ENCODE measurements around the gene XYLT1. TPM values are rescaled to one million over a fixed set of nuclear protein-coding genes. Genes with fewer than 3 reads are reported as not detected.

The XYLT1 gene
- polyA plus RNA-seq, 1 donor (not counting 4 experiments of a cell fraction or from before 2014, with no cell fraction given), result 4.4 TPM

DNA sequence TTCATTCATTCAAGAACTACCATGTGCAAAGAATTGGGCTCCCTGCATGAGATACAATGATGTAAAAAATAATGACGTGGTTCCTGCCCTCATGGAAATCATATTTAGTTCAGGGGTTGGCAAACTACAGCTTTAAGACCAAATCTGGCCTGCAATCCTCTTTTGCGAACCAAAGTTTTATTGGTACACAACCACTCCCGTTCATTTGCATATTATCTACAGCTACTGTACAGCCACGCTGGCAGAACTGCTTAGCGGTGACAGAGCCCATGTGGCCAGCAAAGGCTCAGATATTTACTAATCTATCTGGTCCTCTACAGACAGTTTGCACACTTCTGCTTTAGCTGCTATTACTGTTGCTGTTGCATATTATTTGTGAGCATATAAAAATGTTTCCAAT lies 167.7 kb downstream of the XYLT1 start:
- no peak for FAIRE-seq
- dilution Hi-C loops (cut with MboI; ENCODE audit: extremely low pct_ligation_motif_present, low sequenced_read_pairs), result no loop called here

DNA sequence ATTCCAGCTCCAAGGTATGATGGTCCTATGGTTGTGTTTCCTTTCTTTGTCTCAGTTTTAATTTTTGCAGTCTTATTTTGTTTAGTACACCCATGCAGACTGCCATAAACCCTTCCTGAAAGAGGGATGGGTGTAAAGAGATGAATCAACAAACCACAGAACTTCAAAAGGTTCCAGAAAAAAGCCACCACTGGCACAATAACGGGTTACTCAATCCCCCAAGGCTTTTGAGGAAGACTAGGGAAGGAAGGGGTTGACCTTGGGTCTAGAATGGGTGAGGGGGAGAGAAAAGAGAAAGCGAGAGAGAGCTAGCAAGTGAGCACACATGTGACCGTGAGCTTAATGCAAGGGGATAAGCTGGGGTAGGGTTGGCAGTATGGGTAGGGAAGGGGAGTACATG lies 168.1 kb downstream of the XYLT1 start:
- DNase-seq (ENCODE audit: low read depth, low spot score) (no peak), FAIRE-seq (no peak)
- Histone ChIP-seq H3K36me3 (ENCODE audit: control insufficient read depth in 2 of 2, extremely low read depth in 1 of 2, insufficient read depth in 2 of 2, low read length in 2 of 2) (peaks cover 0 to 4% of the 10 kb centered on the region in 2 experiments), H3K79me2 (ENCODE audit: control insufficient read depth, insufficient read depth, low read length) (no peaks in the 10 kb centered on the region), H3K27me3 (ENCODE audit: control insufficient read depth, extremely low read depth, insufficient read depth, low read length) (no peaks in the 10 kb centered on the region), H3K27ac (ENCODE audit: control insufficient read depth, insufficient read depth, low read length) (no peak overlapping the region), H3K9me1 (ENCODE audit: control insufficient read depth, extremely low read depth, insufficient read depth, low read length) (peaks cover 7% of the 10 kb centered on the region), H3K4me1 (ENCODE audit: control insufficient read depth, extremely low read depth, insufficient read depth, low read length) (peaks cover 22% of the 10 kb centered on the region), H4K20me1 (ENCODE audit: control insufficient read depth, extremely low read depth, insufficient read depth, low read length) (peaks cover 6% of the 10 kb centered on the region), H3K4me3 (ENCODE audit: control insufficient read depth in 2 of 3, extremely low read depth in 1 of 3, insufficient read depth in 2 of 3, low read depth in 1 of 3, low read length in 3 of 3) (no peak overlapping the region), H3K9me3 (ENCODE audit: control insufficient read depth, low read depth, low read length) (no peaks in the 10 kb centered on the region), H2AFZ (ENCODE audit: control insufficient read depth, low read length) (no peak overlapping the region), H3K4me2 (ENCODE audit: control insufficient read depth, extremely low read depth, insufficient read depth, low read depth, low read length) (no peak overlapping the region), H3K9ac (ENCODE audit: control insufficient read depth, extremely low read depth, insufficient read depth, low read length) (no peak overlapping the region)
- dilution Hi-C loops (cut with MboI; ENCODE audit: extremely low pct_ligation_motif_present, low sequenced_read_pairs), result no loop called here
- TF ChIP-seq, protein P1, sequence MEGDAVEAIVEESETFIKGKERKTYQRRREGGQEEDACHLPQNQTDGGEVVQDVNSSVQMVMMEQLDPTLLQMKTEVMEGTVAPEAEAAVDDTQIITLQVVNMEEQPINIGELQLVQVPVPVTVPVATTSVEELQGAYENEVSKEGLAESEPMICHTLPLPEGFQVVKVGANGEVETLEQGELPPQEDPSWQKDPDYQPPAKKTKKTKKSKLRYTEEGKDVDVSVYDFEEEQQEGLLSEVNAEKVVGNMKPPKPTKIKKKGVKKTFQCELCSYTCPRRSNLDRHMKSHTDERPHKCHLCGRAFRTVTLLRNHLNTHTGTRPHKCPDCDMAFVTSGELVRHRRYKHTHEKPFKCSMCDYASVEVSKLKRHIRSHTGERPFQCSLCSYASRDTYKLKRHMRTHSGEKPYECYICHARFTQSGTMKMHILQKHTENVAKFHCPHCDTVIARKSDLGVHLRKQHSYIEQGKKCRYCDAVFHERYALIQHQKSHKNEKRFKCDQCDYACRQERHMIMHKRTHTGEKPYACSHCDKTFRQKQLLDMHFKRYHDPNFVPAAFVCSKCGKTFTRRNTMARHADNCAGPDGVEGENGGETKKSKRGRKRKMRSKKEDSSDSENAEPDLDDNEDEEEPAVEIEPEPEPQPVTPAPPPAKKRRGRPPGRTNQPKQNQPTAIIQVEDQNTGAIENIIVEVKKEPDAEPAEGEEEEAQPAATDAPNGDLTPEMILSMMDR (optimal IDR thresholded peaks at IDR 0.05 in 1 of 3, IDR thresholded peaks at IDR 0.05 in 1 of 3, conservative IDR thresholded peaks at IDR 0.05 in 1 of 3; ENCODE audit: extremely low read depth in 1 of 3, insufficient read depth in 2 of 3, low read length in 3 of 3), result no peak
- TF ChIP-seq EZH2 (IDR thresholded peaks at IDR 0.05; ENCODE audit: low read length), result no peak

More for the DNA sequence above, 167.7 kb downstream of the XYLT1 start:
- Histone ChIP-seq H3K9ac (ENCODE audit: control insufficient read depth, extremely low read depth, insufficient read depth, low read length) (no peak overlapping the region), H3K27ac (ENCODE audit: control insufficient read depth, insufficient read depth, low read length) (no peak overlapping the region), H2AFZ (ENCODE audit: control insufficient read depth, low read length) (no peak overlapping the region), H4K20me1 (ENCODE audit: control insufficient read depth, extremely low read depth, insufficient read depth, low read length) (peaks cover 6% of the 10 kb centered on the region), H3K36me3 (ENCODE audit: control insufficient read depth in 2 of 2, extremely low read depth in 1 of 2, insufficient read depth in 2 of 2, low read length in 2 of 2) (peaks cover 0 to 4% of the 10 kb centered on the region in 2 experiments), H3K27me3 (ENCODE audit: control insufficient read depth, extremely low read depth, insufficient read depth, low read length) (no peaks in the 10 kb centered on the region), H3K4me3 (ENCODE audit: control insufficient read depth in 2 of 3, extremely low read depth in 1 of 3, insufficient read depth in 2 of 3, low read depth in 1 of 3, low read length in 3 of 3) (no peak overlapping the region), H3K4me1 (ENCODE audit: control insufficient read depth, extremely low read depth, insufficient read depth, low read length) (peaks cover 22% of the 10 kb centered on the region), H3K4me2 (ENCODE audit: control insufficient read depth, extremely low read depth, insufficient read depth, low read depth, low read length) (no peak overlapping the region), H3K9me1 (ENCODE audit: control insufficient read depth, extremely low read depth, insufficient read depth, low read length) (peaks cover 7% of the 10 kb centered on the region), H3K79me2 (ENCODE audit: control insufficient read depth, insufficient read depth, low read length) (no peaks in the 10 kb centered on the region), H3K9me3 (ENCODE audit: control insufficient read depth, low read depth, low read length) (no peaks in the 10 kb centered on the region)
- no peak for DNase-seq (ENCODE audit: low read depth, low spot score)
- no peak for TF ChIP-seq EZH2 (IDR thresholded peaks at IDR 0.05; ENCODE audit: low read length)
- TF ChIP-seq, protein P1 (optimal IDR thresholded peaks at IDR 0.05 in 1 of 3, IDR thresholded peaks at IDR 0.05 in 1 of 3, conservative IDR thresholded peaks at IDR 0.05 in 1 of 3; ENCODE audit: extremely low read depth in 1 of 3, insufficient read depth in 2 of 3, low read length in 3 of 3), result no peak
